GM19324 (cell line): Measurements from ENCODE around the gene DAZL.

Experiments used
- ATAC-seq: cut with Tn5 transposase; IDR thresholded peaks from one replicate; pipeline ENCODE4 v1.9.1; 2021; ENCODE audit warnings: mild to moderate bottlenecking, moderate library complexity; ENCODE audit not compliant: unreplicated experiment, low FRiP score

Gene DAZL

GRCh38 chr3:16546186-16547010 is 58.8 kb downstream of the DAZL start:
- no peak for ATAC-seq

DNA sequence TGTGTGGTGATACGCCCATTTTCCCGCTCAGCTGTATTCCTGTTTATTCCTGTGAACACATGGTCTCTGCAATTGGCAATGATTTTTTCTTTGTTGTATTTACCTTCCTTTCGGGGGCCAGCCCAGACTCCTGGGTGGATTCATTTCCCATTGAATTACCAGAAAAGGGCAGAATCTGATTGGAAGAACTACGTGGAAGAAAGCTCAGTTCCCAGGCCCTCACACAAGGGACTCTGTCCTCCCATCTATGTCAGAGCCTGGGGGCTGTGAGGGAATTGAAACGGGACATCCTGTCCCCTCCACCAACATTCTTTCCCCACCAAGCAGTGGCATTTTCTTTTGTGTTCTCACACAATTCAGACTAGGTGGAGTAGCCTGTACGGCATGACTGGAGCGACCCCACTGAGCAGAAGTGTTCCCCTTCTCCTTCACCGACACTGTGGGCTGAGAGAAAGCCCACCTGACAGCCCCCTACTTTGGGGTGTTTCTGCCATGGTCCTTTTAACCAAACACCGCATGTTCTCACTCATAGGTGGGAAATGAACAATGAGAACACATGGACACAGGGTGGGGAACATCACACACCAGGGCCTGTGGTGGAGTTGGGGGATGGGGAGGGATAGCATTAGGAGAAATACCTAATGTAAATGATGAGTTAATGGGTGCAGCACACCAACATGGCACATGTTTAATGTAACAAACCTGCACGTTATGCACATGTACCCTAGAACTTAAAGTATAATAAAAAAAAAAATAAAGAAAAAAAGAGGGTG is 59.6 kb downstream of the DAZL start:
- no peak for ATAC-seq

- no peak for ATAC-seq
Observed at GRCh38 chr3:16543242-16543864, 61.9 kb downstream of the DAZL start.

DNA sequence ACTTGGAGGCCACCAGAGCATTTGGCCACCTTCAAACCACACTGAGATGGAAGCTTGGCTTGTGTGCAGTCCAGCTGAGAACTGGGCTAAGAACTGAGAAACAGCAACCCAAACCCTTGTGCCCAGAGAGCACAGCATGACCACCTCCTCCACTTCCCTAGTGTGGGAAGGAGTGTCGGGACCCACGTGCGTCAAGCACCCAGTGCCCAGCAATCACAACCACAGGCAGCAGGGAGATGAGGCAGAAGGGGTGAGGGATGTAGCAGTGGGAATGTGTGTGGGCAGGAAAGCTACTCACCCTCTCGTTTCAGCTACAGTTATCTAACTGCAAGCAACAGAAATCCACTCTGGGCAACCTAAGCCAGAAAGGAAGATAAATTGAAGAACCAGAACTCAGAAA is 66.7 kb downstream of the DAZL start:
- no peak for ATAC-seq

DNA sequence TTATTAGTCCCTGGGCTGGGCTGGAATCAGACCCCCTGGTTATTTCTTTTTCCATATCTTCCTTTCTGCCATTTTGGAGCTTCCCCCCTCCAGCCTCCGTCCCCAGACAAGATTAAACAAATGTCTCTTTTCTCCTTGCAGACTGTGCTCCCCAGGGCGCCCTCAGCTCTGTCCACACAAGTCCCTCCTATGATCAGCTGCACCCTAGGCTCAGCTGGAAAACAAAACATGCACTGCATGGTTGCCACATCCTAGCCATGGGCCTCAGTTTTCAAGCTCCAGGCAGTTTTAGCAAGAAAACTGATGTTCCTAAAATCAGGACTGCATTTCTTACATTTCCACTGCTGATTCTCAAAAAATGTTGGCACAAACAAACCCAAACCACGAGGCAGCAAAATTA is 68.2 kb downstream of the DAZL start:
- ATAC-seq = no peak
